H1 (cell line): ENCODE measurements around the gene CHCHD3. TPM values are rescaled to one million over a fixed set of nuclear protein-coding genes. Genes with fewer than 3 reads are reported as not detected.
A peak's percentile ranks its signal among the peaks of the same experiment; 100 is the strongest.

Experiments
- CTCF ChIA-PET: fragments of 300-600 bp; sonication (Branson Sonifier 250); formaldehyde crosslinking; loops from one replicate; lab custom pipeline; 2021; ENCODE audit not compliant: partially characterized antibody; lab: Charles Lee
- POLR2A ChIA-PET: fragments of 300-600 bp; sonication (Branson Sonifier 250); formaldehyde crosslinking; loops from one replicate; lab custom pipeline; 2021; ENCODE audit warnings: inconsistent platforms; ENCODE audit not compliant: partially characterized antibody; lab: Charles Lee
- DNase-seq, 2 experiments: peaks; one replicate each; pipeline versions ENCODE4 v3.0.0 to v3.0.0-alpha.2; 2010 to 2022; ENCODE audit warnings: low spot score in 2 of 2, low read depth in 1 of 2, mixed read lengths in 1 of 2
- FAIRE-seq: peaks from 2 replicates; lab custom pipeline; 2011; peaks lifted over from hg19 to GRCh38; lab: Jason Lieb, UNC
- H2AFZ ChIP-seq: 2 replicates; pipeline ENCODE4 v1.8.1; 2012; ENCODE audit warnings: low read length, inconsistent platforms
- H2AK5ac ChIP-seq: 2 replicates; pipeline ENCODE4 v1.6.1; 2013; ENCODE audit warnings: low read depth, low read length
- H2BK120ac ChIP-seq: replicated peaks from 2 replicates; pipeline ENCODE3; 2013; ENCODE audit warnings: low read depth, low read length, inconsistent platforms
- H2BK12ac ChIP-seq: 2 replicates; pipeline ENCODE4 v1.6.1; 2013; ENCODE audit warnings: low read depth, low read length
- H2BK15ac ChIP-seq: 2 replicates; pipeline ENCODE4 v1.6.1; 2013; ENCODE audit warnings: low read length
- H2BK20ac ChIP-seq: 2 replicates; pipeline ENCODE4 v1.6.1; 2013; ENCODE audit warnings: low read length
- H2BK5ac ChIP-seq: 2 replicates; pipeline ENCODE4 v1.6.1; 2013; ENCODE audit warnings: low read depth, low read length
- H3K14ac ChIP-seq: 2 replicates; pipeline ENCODE4 v1.6.1; 2013; ENCODE audit warnings: inconsistent platforms; ENCODE audit not compliant: insufficient read length
- H3K18ac ChIP-seq: 2 replicates; pipeline ENCODE4 v1.6.1; 2013; ENCODE audit warnings: low read length; ENCODE audit errors: extremely low read depth
- H3K23ac ChIP-seq: 2 replicates; pipeline ENCODE4 v1.6.1; 2013; ENCODE audit warnings: inconsistent platforms; ENCODE audit not compliant: insufficient read length
- H3K23me2 ChIP-seq: 2 replicates; pipeline ENCODE4 v1.6.1; 2013; ENCODE audit warnings: low read depth, low read length
- H3K27ac ChIP-seq: 2 replicates; pipeline ENCODE4 v1.6.1; 2011; ENCODE audit warnings: low read depth, low read length, inconsistent platforms
- H3K27me3 ChIP-seq, 4 experiments: replicated peaks in 1 of 4; 1 replicate in 1 of 4; 2 replicates in 3 of 4; pipeline versions ENCODE4 v1.6.1 to v1.8.1; 2011 to 2013; ENCODE audit warnings: low read length in 3 of 4, mild to moderate bottlenecking in 3 of 4, inconsistent platforms in 2 of 4, mixed read lengths in 2 of 4, moderate library complexity in 1 of 4; ENCODE audit not compliant: control insufficient read depth in 3 of 4, insufficient read depth in 3 of 4; ENCODE audit errors: extremely low read depth in 1 of 4
- H3K36me3 ChIP-seq, 4 experiments: 2 replicates each; pipeline versions ENCODE4 v1.6.1 to v1.8.1; 2011 to 2013; ENCODE audit warnings: mild to moderate bottlenecking in 4 of 4, low read length in 3 of 4, moderate library complexity in 2 of 4, control low read depth in 1 of 4, inconsistent platforms in 1 of 4; ENCODE audit not compliant: insufficient read depth in 4 of 4, control insufficient read depth in 2 of 4
- H3K4ac ChIP-seq: replicated peaks from 2 replicates; pipeline ENCODE3; 2013; ENCODE audit warnings: low read length, low read depth, mixed read lengths, inconsistent platforms; ENCODE audit not compliant: insufficient read length
- H3K4me1 ChIP-seq, 4 experiments: replicated peaks in 1 of 4; 1 replicate in 1 of 4; 2 replicates in 3 of 4; pipeline versions ENCODE4 v1.6.1 to v1.8.1; 2011 to 2013; ENCODE audit warnings: low read length in 3 of 4, inconsistent platforms in 2 of 4, mixed read lengths in 1 of 4; ENCODE audit not compliant: insufficient read depth in 4 of 4, control insufficient read depth in 3 of 4
- H3K4me2 ChIP-seq, 2 experiments: 2 replicates each; pipeline versions ENCODE4 v1.6.1 to v1.8.1; 2011 to 2013; ENCODE audit warnings: low read depth in 2 of 2, low read length in 2 of 2, control low read depth in 1 of 2, inconsistent platforms in 1 of 2, mild to moderate bottlenecking in 1 of 2; ENCODE audit not compliant: insufficient read depth in 1 of 2
- H3K4me3 ChIP-seq, 4 experiments: fragments of 200-600, 300-600 bp in 1 of 4; sonication (generic), shearing (Covaris generic), sonication (Bioruptor Twin) in 1 of 4; 2 replicates each; pipeline versions ENCODE4 v1.5.1 to v1.8.1; 2011 to 2016; ENCODE audit warnings: low read length in 4 of 4, low read depth in 3 of 4, control low read depth in 2 of 4, inconsistent platforms in 2 of 4, mild to moderate bottlenecking in 2 of 4, mixed read lengths in 1 of 4, moderate library complexity in 1 of 4; ENCODE audit not compliant: insufficient read depth in 2 of 4; ENCODE audit errors: extremely low read depth in 1 of 4
- H3K56ac ChIP-seq: replicated peaks from 2 replicates; pipeline ENCODE3; 2013; ENCODE audit warnings: low read depth, mild to moderate bottlenecking, mixed read lengths, low read length, inconsistent platforms; ENCODE audit not compliant: insufficient read length
- H3K79me1 ChIP-seq: 2 replicates; pipeline ENCODE4 v1.6.1; 2013; ENCODE audit warnings: low read depth, low read length, control low read depth
- H3K79me2 ChIP-seq, 2 experiments: 2 replicates each; pipeline versions ENCODE4 v1.6.1 to v1.8.1; 2012 to 2013; ENCODE audit warnings: low read length in 2 of 2, mild to moderate bottlenecking in 2 of 2, inconsistent platforms in 1 of 2; ENCODE audit not compliant: insufficient read depth in 2 of 2, control insufficient read depth in 1 of 2
- H3K9ac ChIP-seq, 4 experiments: replicated peaks in 1 of 4; 1 replicate in 1 of 4; 2 replicates in 3 of 4; pipeline versions ENCODE4 v1.6.1 to v1.8.1; 2011 to 2013; ENCODE audit warnings: low read depth in 3 of 4, low read length in 3 of 4, control low read depth in 2 of 4, mild to moderate bottlenecking in 2 of 4, moderate library complexity in 2 of 4, inconsistent platforms in 1 of 4; ENCODE audit errors: extremely low read depth in 1 of 4
- H3K9me3 ChIP-seq, 2 experiments: 2 replicates each; pipeline versions ENCODE4 v1.6.1 to v1.8.1; 2012 to 2013; ENCODE audit warnings: mild to moderate bottlenecking in 2 of 2, moderate library complexity in 2 of 2, control low read depth in 1 of 2, inconsistent platforms in 1 of 2, low read depth in 1 of 2, low read length in 1 of 2, mixed read lengths in 1 of 2; ENCODE audit not compliant: insufficient read depth in 2 of 2
- H4K20me1 ChIP-seq, 2 experiments: replicated peaks in 1 of 2; 2 replicates each; pipeline versions ENCODE3 to v1.8.1; 2011 to 2013; ENCODE audit warnings: inconsistent platforms in 2 of 2, low read length in 2 of 2, mild to moderate bottlenecking in 1 of 2; ENCODE audit not compliant: insufficient read depth in 2 of 2, control insufficient read depth in 1 of 2
- H4K5ac ChIP-seq: 2 replicates; pipeline ENCODE4 v1.6.1; 2013; ENCODE audit warnings: low read length, low read depth, mixed read lengths, inconsistent platforms; ENCODE audit not compliant: insufficient read length
- H4K8ac ChIP-seq: 2 replicates; pipeline ENCODE4 v1.8.0; 2013; ENCODE audit warnings: mild to moderate bottlenecking, moderate library complexity, low read length, inconsistent platforms; ENCODE audit not compliant: insufficient read depth; ENCODE audit errors: extremely low read depth
- H4K91ac ChIP-seq: replicated peaks from 2 replicates; pipeline ENCODE3; 2013; ENCODE audit warnings: low read length, mixed read lengths, inconsistent platforms; ENCODE audit not compliant: insufficient read length
- POLR2A ChIP-seq, 2 experiments: IDR thresholded peaks; 1 replicate in 1 of 2; 2 replicates in 1 of 2; pipeline ENCODE4 v1.6.1; 2011; ENCODE audit warnings: low read depth in 2 of 2, low read length in 2 of 2, mild to moderate bottlenecking in 2 of 2; ENCODE audit errors: control extremely low read depth in 1 of 2
- RFX5 ChIP-seq: IDR thresholded peaks from 2 replicates; pipeline ENCODE4 v1.6.1; 2011; ENCODE audit warnings: low read depth, low read length, improper control_type of control experiment, borderline replicate concordance
- SIN3A ChIP-seq, 2 experiments: IDR thresholded peaks in 1 of 2; conservative IDR thresholded peaks in 1 of 2; 2 replicates each; pipeline ENCODE4 v1.6.1; 2011 to 2012; ENCODE audit warnings: low read length in 2 of 2, improper control_type of control experiment in 1 of 2, low read depth in 1 of 2, mild to moderate bottlenecking in 1 of 2
- WGBS, 2 experiments: shearing (Covaris generic) in 1 of 2; methylation state at CpG; one replicate each; pipeline versions ENCODE4 v1.1.6 to v1.1.7; 2013 to 2015; ENCODE audit warnings: low lambda C conversion rate in 2 of 2, mixed read lengths in 2 of 2, inconsistent platforms in 1 of 2, low coverage in 1 of 2, missing lambda C conversion rate in 1 of 2; ENCODE audit not compliant: insufficient replicate concordance in 2 of 2, insufficient coverage in 1 of 2, insufficient read length in 1 of 2; ENCODE audit errors: extremely low coverage in 1 of 2, missing lambda C conversion rate in 1 of 2; 5-methylcytosine and 5-hydroxymethylcytosine counted together
- polyA plus RNA-seq, 7 experiments: library from polyadenylated mRNA; depleted of rRNA in 3 of 7; stranded (reverse) in 5 of 7; unstranded in 2 of 7; fragments of >200 nt in 5 of 7; fragments of 200-250 nt in 2 of 7; gene quantifications; 1 replicate in 5 of 7; 2 replicates in 1 of 7; 4 replicates in 1 of 7; pipeline versions ENCODE4 v1.2.1 to v1.2.3, GENCODE V29; 2011 to 2013; ENCODE audit warnings: missing spikeins in 2 of 7, mixed read lengths in 2 of 7
- total RNA-seq: library from RNA; stranded (reverse); fragmentation: NEBNext Ultra II Directional; extraction: Animal tissue kit (Norgen Biotek cat#: 25700); gene quantifications from 2 replicates; pipeline ENCODE4 v1.2.1, GENCODE V29; 2021

Gene CHCHD3
- total and polyA plus RNA-seq, 2 of the 8 experiments (the other 6 are each of a cell fraction or from before 2014, with no cell fraction given) = 42.9 to 137 TPM

DNA sequence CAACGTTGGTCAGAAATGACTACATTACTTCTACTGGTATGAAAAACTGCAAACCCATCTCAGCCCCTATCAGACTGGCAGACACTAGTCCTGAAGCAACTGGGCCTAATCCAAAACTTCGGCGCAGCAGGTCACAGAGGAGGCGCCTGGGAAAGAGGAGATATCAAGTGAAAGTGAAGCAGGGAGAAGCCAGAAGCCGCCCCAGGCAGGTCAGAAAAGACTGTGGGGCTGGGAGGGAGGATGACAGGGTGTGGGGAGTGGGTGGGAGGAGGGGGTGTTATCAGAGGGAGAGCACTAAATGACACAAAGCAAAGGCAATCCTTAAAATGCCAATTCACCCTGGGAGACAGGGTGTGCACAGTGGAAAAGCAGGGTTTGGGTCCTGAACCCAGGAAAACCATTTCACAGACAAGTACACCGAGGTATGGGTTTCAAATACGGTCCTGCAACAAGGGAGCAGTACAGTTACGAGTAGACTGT is 731 bp downstream of the CHCHD3 start:
- Histone ChIP-seq H3K27me3 (no peaks in the 10 kb centered on the region), H3K79me1 (peaks cover 2% of the 10 kb centered on the region), H4K5ac (no peak overlapping the region), H4K91ac (no peak overlapping the region), H2BK120ac (no peak overlapping the region), H3K56ac (no peak overlapping the region), H2BK15ac (no peak overlapping the region), H4K20me1 (peaks cover 5 to 8% of the 10 kb centered on the region in 2 experiments), H2BK5ac (peak overlapping the region; percentile 79; the same call in 1 of the 2 replicates), H3K18ac (no peak overlapping the region), H2AFZ (no peak overlapping the region), H3K36me3 (peaks cover 0 to under 1% (median 0%) of the 10 kb centered on the region in 4 experiments; a peak in 1 of 8 replicates), H2BK20ac (no peak overlapping the region), H3K9me3 (no peaks in the 10 kb centered on the region), H3K23me2 (peaks cover 7% of the 10 kb centered on the region), H4K8ac (peak overlapping the region; percentile 62; the same call in 1 of the 2 replicates), H3K4ac (peak overlapping the region; percentile 1), H3K4me2 (peak overlapping the region; percentile 90 to 95), H3K27ac (peak overlapping the region; percentile 67; the same call in 1 of the 2 replicates), H3K79me2 (peaks cover 18 to 57% of the 10 kb centered on the region in 2 experiments), H3K4me3 (peak overlapping the region; percentile 87 to 94 (median 92)), H3K4me1 (peaks cover 1 to 15% (median 9%) of the 10 kb centered on the region in 4 experiments; a peak in 4 of 7 replicates), H2BK12ac (no peak overlapping the region), H2AK5ac (no peak overlapping the region), H3K23ac (no peak overlapping the region), H3K14ac (no peak overlapping the region), H3K9ac (peak overlapping the region in 3 of 4 experiments; percentile 83 to 85 (median 84); a peak in 6 of 7 replicates)
- FAIRE-seq = no peak
- DNase-seq = no peak
- 0 out of 4 replicates have a peak, but pooled peaks of 1 of the 2 experiments have one; percentile 13 for TF ChIP-seq SIN3A (conservative IDR thresholded peaks at IDR 0.05 in 1 of 2, IDR thresholded peaks at IDR 0.05 in 1 of 2; ENCODE audit: low read depth in 1 of 2, low read length in 2 of 2)
- TF ChIP-seq POLR2A (IDR thresholded peaks at IDR 0.05; ENCODE audit: control extremely low read depth in 1 of 2, low read depth in 2 of 2, low read length in 2 of 2) = no peak
- no peak for TF ChIP-seq RFX5
- WGBS, 2 experiments = 7% methylated on average over 7 of the region's 8 CpGs; no CpG with 5 or more reads in 1 of the 2 experiments
- ChIA-PET CTCF (no interaction called here), POLR2A (no interaction called here)
